OCI-LY1 (cell line): ENCODE data around the gene ANKRD65.

ENCODE experiments used
- H2AFZ ChIP-seq: fragments of 200-600 bp; sonication (generic), shearing (Covaris generic); 2 replicates; pipeline ENCODE4 v1.6.0; 2014; ENCODE audit warnings: antibody characterized with exemption, mild to moderate bottlenecking, low read length
- H3F3A ChIP-seq: fragments of 200-600 bp; sonication (generic), shearing (Covaris generic); 2 replicates; pipeline ENCODE4 v1.6.0; 2014; ENCODE audit warnings: mild to moderate bottlenecking, antibody characterized with exemption, low read length, moderate library complexity; ENCODE audit not compliant: insufficient read depth
- H3K27ac ChIP-seq: fragments of 200-600 bp; sonication (generic); 2 replicates; pipeline ENCODE4 v1.5.1; 2014; ENCODE audit warnings: low read length, mixed run types, mild to moderate bottlenecking, low read depth; ENCODE audit not compliant: poor library complexity, severe bottlenecking
- H3K27me3 ChIP-seq: fragments of 200-600 bp; sonication (generic); 2 replicates; pipeline ENCODE4 v1.6.0; 2014; ENCODE audit warnings: antibody characterized with exemption, mild to moderate bottlenecking, low read length, moderate library complexity; ENCODE audit not compliant: insufficient read depth
- H3K36me3 ChIP-seq: fragments of 200-600 bp; sonication (generic); 2 replicates; pipeline ENCODE4 v1.6.1; 2014; ENCODE audit warnings: mild to moderate bottlenecking, antibody characterized with exemption, low read length, moderate library complexity, mixed read lengths; ENCODE audit not compliant: insufficient read depth
- H3K4me1 ChIP-seq: fragments of 200-600 bp; sonication (generic); 2 replicates; pipeline ENCODE4 v1.5.1; 2014; ENCODE audit warnings: mild to moderate bottlenecking, low read length, moderate library complexity; ENCODE audit not compliant: insufficient read depth, severe bottlenecking
- H3K4me2 ChIP-seq: fragments of 200-600 bp; sonication (generic), shearing (Covaris generic); 2 replicates; pipeline ENCODE4 v1.6.1; 2014; ENCODE audit warnings: low read length
- H3K4me3 ChIP-seq: fragments of 200-600 bp; sonication (generic); 2 replicates; pipeline ENCODE4 v1.5.1; 2014; ENCODE audit warnings: low read length, low read depth, mild to moderate bottlenecking, mixed read lengths; ENCODE audit not compliant: poor library complexity, severe bottlenecking
- H3K79me2 ChIP-seq: fragments of 200-600 bp; shearing (Covaris generic); 2 replicates; pipeline ENCODE4 v1.6.1; 2016; ENCODE audit warnings: mixed run types, low read length, mixed read lengths; ENCODE audit not compliant: insufficient read depth
- H3K9ac ChIP-seq: fragments of 200-600 bp; sonication (generic), shearing (Covaris generic); 2 replicates; pipeline ENCODE4 v1.6.1; 2014; ENCODE audit warnings: mild to moderate bottlenecking, low read length, mixed read lengths
- H3K9me2 ChIP-seq: fragments of 200-600 bp; sonication (generic), shearing (Covaris generic); 2 replicates; pipeline ENCODE4 v1.6.1; 2014; ENCODE audit warnings: low read depth, mild to moderate bottlenecking, low read length, mixed read lengths
- H3K9me3 ChIP-seq: fragments of 200-600 bp; shearing (Covaris generic); 2 replicates; pipeline ENCODE4 v1.6.1; 2014; ENCODE audit warnings: low read length, mixed read lengths
- H4K20me1 ChIP-seq: fragments of 200-600 bp; sonication (generic), shearing (Covaris generic); 2 replicates; pipeline ENCODE4 v1.6.0; 2016; ENCODE audit warnings: mild to moderate bottlenecking, low read length; ENCODE audit not compliant: insufficient read depth
- EZH2 ChIP-seq: fragments of 200-600 bp; sonication (generic), shearing (Covaris generic); IDR thresholded peaks from 2 replicates; pipeline ENCODE4 v1.8.0; 2017; ENCODE audit warnings: borderline replicate concordance, mixed run types, mild to moderate bottlenecking, antibody characterized with exemption, low read length, moderate library complexity, mixed read lengths
- TF ChIP-seq, protein P1 (sequence below): fragments of 200-600 bp; sonication (generic), shearing (Covaris generic); IDR thresholded peaks from 2 replicates; pipeline ENCODE4 v1.5.1; 2017; ENCODE audit warnings: mild to moderate bottlenecking, antibody characterized with exemption, low read length, moderate library complexity, mixed read lengths

The ANKRD65 gene

DNA sequence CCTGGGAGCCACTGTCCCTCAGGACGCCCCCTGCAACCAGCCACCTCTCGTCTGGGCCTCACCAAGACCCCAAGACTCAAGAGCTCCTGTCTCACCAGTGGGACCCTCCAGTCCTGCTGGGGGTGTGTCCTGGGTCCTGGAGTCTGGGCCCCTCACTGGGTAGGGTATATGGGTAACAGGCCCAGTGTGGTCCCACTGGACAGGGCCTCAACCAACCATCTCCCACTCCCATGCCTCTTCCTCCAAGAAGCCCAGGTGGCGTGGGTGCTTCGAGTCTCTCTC is 13.7 kb upstream of the ANKRD65 start:
- Histone ChIP-seq H2AFZ (no peak overlapping the region), H3K9me3 (no peaks in the 10 kb centered on the region), H3K9me2 (no peaks in the 10 kb centered on the region), H3K79me2 (no peaks in the 10 kb centered on the region), H3F3A (no peaks in the 10 kb centered on the region), H3K4me2 (no peak overlapping the region), H3K9ac (no peak overlapping the region), H3K4me1 (no peaks in the 10 kb centered on the region), H4K20me1 (no peaks in the 10 kb centered on the region), H3K36me3 (no peaks in the 10 kb centered on the region), H3K4me3 (no peak overlapping the region), H3K27me3 (peaks cover 7% of the 10 kb centered on the region; the same call in 1 of the 2 replicates), H3K27ac (no peak overlapping the region)
- TF ChIP-seq, protein P1, sequence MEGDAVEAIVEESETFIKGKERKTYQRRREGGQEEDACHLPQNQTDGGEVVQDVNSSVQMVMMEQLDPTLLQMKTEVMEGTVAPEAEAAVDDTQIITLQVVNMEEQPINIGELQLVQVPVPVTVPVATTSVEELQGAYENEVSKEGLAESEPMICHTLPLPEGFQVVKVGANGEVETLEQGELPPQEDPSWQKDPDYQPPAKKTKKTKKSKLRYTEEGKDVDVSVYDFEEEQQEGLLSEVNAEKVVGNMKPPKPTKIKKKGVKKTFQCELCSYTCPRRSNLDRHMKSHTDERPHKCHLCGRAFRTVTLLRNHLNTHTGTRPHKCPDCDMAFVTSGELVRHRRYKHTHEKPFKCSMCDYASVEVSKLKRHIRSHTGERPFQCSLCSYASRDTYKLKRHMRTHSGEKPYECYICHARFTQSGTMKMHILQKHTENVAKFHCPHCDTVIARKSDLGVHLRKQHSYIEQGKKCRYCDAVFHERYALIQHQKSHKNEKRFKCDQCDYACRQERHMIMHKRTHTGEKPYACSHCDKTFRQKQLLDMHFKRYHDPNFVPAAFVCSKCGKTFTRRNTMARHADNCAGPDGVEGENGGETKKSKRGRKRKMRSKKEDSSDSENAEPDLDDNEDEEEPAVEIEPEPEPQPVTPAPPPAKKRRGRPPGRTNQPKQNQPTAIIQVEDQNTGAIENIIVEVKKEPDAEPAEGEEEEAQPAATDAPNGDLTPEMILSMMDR: no peak
- no peak for TF ChIP-seq EZH2

DNA sequence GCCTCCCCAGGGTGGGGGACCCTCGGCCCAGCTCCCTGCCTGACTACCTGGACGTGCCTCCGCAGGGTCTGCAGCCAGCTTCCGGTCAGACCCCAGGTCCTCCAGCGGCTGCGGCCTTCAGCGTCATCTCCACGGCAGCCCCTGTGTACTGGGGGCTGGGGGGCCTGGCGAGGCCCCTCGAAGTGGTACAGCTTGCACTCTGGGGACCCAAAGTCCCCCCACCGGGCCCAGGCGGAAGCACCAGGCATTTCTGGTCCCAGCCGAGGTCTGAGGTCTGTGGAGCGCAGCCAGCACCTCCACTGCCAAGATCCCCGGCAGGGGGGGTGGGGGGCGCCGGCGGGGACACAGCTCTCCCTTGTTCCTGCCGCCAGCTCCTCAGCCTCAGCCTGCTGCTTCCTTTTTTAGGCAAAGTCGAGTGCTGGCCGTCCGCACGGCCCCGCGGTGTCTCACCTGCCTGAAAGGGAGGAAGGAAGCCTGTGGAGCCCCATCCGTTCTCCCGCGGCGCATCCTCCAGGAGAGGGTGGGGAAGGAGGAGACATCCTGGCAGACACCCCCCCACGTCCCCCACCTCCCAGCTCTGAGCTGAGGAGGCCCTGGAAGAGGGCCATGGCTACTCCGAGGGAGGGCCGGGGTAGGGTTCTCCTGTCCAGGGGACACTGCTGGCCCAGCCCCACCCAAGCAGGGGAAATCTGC is 13.2 kb upstream of the ANKRD65 start:
- no peak overlapping the region for H3K9ac ChIP-seq
- TF ChIP-seq EZH2: no peak
- TF ChIP-seq, protein P1: no peak
- no peak overlapping the region for H3K4me2 ChIP-seq
- no peaks in the 10 kb centered on the region for H3K4me1 ChIP-seq
- no peak overlapping the region for H3K27ac ChIP-seq
- no peaks in the 10 kb centered on the region for H3K9me3 ChIP-seq
- H2AFZ ChIP-seq: no peak overlapping the region
- no peaks in the 10 kb centered on the region for H3F3A ChIP-seq
- H4K20me1 ChIP-seq: no peaks in the 10 kb centered on the region
- H3K4me3 ChIP-seq: no peak overlapping the region
- H3K27me3 ChIP-seq: peaks cover 7% of the 10 kb centered on the region; the same call in 1 of the 2 replicates
- H3K36me3 ChIP-seq: no peaks in the 10 kb centered on the region
- H3K79me2 ChIP-seq: no peaks in the 10 kb centered on the region
- H3K9me2 ChIP-seq: no peaks in the 10 kb centered on the region

DNA sequence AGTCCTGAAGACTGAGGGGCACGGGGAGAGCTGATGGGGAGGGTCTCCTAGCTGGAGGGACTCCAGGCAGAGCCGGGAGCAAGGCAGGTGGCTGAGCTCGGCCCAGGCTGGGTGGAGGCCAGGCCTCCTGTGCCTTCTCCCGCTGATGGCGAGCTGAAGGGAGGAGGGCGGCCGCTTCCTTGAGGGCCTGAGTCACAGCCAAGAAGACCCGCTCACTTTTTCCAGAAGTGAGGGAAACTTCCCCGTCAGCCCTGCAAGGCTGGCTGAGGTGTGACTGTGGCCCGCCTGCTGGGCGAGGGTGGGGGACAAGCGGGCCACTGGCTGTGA is 12.7 kb upstream of the ANKRD65 start:
- Histone ChIP-seq H3K4me3 (no peak overlapping the region), H3K9ac (no peak overlapping the region), H4K20me1 (no peaks in the 10 kb centered on the region), H3K9me3 (no peaks in the 10 kb centered on the region), H3K27ac (no peak overlapping the region), H3K27me3 (peaks cover 7% of the 10 kb centered on the region; the same call in 1 of the 2 replicates), H3K36me3 (no peaks in the 10 kb centered on the region), H3K9me2 (no peaks in the 10 kb centered on the region), H2AFZ (no peak overlapping the region), H3K4me1 (no peaks in the 10 kb centered on the region), H3F3A (no peaks in the 10 kb centered on the region), H3K4me2 (no peak overlapping the region), H3K79me2 (no peaks in the 10 kb centered on the region)
- TF ChIP-seq EZH2: no peak
- TF ChIP-seq, protein P1: no peak
